ENCODE results near the gene FGF19.
A peak's percentile ranks its signal among the peaks of the same experiment; 100 is the strongest.
"Not testable (repeated sequence)": the region's sequence is repeated elsewhere in the genome, so short reads cannot be mapped to it uniquely, and the experiment has no call there.

Gene FGF19

GRCh38 chr11:69695581-69695980 is 8.2 kb downstream of the FGF19 start:
- DNase-seq, result no peak

GRCh38 chr11:69694781-69695180 is 9.0 kb downstream of the FGF19 start:
- DNase-seq, result no peak

GRCh38 chr11:69692422-69692821 is 11.4 kb downstream of the FGF19 start:
- DNase-seq, result no peak

DNA sequence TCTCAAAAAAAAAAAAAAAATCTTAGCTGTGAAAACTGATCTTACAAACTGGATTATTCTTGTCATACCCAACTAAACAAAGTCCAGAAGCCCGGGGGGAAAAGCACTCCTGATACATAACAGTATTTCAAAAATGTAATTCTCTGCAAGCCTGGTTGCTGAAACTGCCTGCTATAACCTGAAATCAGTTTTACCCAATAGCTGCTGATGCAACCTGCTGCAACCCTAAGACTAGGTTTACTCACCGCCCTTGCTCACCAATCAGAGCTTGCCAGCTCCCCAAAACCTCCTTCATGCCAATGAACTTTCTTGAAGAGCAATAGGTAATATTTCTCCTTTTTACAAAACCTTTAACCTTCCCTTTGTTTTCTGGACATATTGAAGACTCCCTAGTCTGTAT is 12.4 kb downstream of the FGF19 start:
- DNase-seq, result no peak

DNA sequence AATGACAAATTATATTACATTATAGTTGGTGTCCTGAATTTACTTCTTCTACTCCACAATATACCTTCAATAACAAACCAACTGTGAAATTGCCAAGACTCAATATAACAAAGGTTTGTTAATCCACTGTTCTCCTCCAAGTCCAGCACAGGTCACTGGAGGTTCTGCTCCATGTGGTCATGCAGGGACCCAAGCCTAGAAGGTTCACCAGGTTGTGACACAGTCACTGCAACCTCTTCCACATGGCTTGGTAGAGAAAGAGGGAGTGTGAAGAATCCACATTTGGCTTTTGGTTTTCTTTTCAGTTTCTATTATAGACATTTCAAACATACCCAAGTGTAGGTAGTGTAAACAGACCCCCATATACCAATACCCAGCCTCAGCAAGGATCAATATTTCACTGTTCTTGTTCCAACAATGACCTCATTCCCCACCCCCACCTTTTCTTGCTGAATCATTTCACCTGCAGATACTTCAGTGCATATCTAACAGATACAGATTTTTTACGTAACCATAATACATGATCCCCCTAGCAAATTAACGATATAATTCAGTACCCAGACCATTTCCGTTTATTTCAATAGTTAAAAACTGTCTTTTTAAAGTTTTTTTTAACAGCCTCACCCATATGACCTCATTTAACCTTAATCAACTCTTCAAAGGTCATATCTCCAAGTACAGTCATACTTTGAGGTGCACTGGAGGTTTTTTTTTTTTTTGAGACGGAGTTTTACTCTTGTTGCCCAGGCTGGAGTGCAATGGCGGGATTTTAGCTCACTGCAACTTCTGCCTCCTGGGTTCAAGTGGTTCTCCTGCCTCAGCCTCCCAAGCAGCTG is 14.1 kb downstream of the FGF19 start:
- no peak for DNase-seq

DNA sequence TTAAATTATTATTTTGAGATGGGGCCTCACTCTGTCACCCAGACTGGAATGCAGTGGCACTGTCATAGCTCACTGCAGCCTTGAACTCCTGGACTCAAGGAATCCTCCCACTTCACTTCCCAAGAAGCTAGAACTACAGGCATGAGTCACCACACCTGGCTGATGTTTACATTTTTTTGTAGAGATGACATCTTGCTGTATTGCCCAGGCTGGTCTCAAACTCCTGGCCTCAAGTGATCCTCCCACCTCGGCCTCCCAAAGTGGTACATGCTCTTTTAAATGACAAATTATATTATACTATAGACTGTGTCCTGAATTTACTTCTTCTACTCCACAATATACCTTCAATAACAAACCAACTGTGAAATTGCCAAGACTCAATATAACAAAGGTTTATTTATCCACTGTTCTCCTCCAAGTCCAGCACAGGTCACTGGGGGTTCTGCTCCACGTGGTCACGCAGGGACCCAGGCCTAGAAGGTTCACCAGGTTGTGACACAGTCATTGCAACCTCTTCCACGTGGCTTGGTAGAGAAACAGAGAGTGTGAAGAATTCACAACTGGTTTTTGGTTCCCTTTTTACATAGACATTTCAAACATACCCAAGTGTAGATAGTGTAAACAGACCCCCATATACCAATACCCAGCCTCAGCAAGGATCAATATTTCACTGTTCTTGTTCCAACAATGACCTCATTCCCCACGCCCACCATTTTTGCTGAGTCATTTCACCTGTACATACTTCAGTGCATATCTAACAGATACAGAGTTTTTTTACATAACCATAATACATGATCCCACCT is 15.7 kb downstream of the FGF19 start:
- not testable (repeated sequence) for DNase-seq

DNA sequence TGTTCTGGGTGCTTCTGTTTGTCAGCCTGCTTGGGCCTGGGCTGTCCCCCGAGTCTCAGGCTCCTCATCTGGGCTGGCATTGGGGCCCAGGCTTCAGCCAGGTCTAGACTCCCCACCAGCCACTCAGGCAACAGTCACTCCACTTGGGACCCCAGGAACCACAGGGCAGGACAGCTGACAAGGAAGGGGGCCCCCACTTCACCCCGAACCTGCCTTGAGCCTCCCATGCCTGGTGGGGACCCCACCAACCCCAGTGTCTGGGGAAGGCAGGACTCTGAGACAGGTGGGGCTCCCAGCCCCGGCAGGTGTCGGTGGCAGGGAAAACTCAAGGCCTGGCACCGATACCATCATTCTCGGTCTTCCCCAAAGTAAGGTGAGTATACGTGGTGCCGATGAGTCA is 17.0 kb downstream of the FGF19 start:
- no peak for DNase-seq

DNA sequence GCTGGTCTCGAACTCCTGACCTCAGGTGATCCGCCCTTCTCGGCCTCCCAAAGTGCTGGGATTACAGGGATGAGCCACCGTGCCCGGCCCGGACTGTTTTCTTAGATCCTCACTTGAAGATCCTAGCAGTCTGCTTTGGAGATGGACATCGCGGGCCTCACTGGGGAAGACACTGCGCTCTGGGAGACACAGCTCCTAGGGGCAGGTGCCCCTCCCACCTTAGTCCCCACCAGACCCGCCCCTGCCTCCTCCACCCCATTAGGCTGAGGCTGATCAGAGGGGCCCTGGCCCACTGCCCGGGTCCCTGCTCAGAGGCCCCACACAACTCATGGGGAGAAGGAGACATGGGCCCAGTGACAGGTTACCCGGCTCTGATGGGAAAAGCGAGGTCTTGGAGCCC is 17.4 kb downstream of the FGF19 start:
- no peak for DNase-seq

DNA sequence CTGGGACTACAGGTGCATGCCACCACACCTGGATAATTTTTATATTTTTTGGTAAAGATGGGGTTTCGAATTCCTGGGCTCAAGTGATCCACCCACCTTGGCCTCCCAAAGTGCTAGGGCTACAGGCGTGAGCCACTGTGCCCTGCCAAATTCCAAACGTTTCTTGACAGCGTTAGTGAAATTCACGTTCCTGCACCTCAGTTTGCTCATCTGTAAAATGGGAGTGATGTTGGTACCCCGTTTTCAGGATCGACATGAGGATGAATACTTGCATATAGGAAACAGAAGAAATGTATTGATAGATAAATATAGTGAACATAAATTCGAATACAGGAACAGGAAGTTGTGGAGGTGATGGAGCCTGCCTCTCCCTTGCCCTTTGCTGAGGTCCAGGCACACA is 18.5 kb downstream of the FGF19 start:
- no peak for DNase-seq

DNA sequence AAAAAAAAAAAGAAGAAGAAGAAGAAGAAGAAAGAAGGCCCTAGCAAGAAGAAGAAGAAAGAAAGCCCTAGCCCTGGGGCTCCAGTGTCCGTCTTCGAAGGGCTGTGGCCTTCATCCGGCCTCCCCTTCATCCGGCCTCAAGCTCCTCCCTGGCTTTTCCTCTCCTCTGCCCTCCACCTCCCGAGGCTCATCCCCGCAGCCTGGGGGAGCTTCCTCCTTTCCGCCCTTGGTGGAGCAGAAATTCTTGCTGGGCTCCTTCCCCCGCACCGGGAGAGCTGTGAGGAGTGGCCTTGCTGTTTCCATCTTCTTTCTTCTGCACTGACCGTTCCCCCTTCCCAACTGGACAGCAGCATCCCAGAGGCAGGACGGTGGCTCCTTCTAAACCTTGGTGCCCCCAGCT is 19.2 kb downstream of the FGF19 start:
- no peak for DNase-seq

DNA sequence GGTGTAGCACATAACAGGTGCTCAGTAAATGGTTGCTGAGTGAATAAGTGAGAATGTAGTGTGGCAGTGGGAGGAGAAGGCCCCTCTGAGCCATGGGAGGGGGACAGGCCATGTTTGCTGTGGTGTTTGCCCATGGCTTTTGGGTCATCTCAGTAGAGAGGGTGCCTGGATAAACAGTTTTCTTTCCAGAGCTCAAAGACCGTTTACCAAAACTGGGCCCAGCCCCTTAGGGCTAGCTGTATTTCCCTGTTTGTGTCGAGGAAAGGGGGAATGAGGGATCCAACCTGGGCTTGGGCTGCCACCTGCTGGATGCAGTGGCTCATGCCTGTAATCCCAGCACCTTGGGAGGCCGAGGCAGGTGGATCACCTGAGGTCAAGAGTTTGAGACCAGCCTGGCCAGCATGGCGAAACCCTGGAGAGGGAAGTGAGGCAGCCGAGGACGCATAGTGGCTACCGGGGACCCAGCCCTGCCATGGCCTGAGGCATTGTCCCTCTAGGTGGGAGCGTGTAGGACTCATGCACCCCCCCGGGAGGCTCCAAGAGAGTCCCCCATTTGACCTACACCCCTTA is 20.0 kb downstream of the FGF19 start:
- DNase-seq, result no peak

- no peak for DNase-seq
Observed at GRCh38 chr11:69682681-69683326, 21.0 kb downstream of the FGF19 start.

DNA sequence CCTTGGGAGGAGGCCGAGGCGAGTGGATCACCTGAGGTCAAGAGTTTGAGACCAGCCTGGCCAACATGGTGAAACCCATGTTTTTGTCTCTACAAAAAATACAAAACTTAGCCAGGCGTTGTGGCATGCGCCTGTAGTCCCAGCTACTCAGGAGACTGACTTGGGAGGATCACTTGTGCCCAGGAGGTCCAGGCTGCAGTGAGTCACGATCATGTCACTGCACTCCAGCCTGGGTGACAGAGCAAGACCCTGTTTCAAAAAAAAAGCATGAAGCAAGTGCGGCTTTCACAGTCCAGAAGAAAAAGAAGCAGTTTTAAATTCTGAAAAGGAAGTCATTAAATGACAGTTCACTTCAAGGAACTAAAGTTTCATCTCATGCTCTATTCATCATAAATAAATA is 21.6 kb downstream of the FGF19 start:
- no peak for DNase-seq

DNA sequence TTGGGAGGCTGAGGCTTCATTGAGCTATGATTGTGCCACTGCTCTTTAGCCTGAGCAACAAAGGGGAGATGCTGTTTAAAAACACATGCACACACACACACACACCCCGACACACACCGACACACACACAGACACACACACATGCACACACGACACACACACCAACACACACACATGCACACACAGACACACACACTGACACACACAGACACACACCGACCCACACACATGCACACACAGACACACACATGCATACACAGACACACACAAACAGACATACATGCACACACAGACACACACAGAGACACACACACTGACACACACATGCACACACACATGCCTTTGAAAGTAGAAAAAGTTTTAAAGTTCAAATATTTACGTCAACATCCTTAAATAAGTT is 23.1 kb downstream of the FGF19 start:
- no peak for DNase-seq

GRCh38 chr11:69677749-69678148 is 26.1 kb downstream of the FGF19 start:
- no peak for DNase-seq

- peak; percentile 22 to 80 for DNase-seq
Observed at GRCh38 chr11:69674886-69675714, 28.7 kb downstream of the FGF19 start, which contains the start of gene LTO1. TSS of gene LTO1 (minus strand) at chr11:69675353. CDS start at chr11:69675239, 114 bp downstream.

DNA sequence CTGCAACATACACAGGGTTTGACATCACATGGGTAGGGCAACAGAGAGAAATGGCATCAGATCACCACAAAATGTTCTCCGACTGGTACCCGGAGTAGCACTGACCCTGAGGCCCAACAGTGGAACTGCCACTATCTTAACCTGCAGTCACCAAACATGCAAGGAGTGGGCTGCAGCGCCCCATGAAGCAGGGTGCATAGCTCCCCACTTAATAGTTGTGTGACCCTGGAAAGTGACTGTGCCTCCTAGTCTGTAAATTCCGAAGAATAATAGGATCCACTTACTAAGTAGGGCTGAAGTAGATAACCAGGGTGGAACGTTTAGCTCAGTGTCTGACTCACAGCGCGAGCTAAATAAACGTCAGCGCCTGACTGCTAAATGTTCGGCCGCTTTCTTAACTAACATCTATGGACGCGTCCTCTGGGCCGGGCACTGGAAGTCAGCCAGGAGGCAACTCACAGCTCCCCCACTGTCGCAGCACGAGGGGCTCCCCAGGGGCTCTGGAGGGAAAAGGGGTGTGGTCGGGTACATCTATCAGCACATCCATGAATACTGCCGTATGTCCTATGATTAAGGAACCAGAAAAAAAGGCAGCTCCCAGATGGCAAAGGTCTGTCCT is 29.4 kb downstream of the FGF19 start:
- no peak for DNase-seq

DNA sequence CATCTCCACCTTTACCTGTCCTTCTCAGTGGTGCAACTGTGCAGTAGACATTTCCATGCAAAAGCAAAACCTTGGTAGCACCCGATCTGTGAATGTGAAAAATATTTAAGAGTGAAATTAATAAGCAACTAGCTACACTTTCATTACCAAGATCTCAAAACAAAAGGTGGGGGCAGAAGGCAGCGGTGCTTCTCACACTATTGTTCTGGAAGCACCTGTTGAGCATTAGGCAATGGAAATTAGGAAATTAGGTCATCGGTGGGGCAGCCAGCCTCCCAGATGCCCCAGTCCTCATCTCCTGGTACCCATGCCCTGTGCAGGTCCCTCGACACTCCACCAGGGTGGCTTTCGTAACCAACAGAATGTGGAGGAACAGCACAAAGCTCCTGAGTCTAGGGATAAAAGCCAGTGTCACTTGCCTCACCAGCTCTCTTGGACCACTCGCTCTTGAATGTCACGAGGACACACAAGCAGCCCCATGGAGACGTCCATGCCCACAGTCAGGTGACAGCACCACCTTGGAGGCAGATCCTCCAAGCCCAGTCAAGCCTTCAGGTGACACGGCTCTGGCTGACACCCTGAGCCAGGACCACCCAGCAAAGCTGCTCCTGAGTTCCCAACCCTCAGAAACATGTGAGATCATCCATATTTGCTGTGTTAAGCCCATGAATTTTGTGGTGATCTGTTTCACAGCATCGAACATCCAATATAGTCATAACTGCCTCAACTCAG is 31.9 kb downstream of the FGF19 start:
- no peak for DNase-seq

DNA sequence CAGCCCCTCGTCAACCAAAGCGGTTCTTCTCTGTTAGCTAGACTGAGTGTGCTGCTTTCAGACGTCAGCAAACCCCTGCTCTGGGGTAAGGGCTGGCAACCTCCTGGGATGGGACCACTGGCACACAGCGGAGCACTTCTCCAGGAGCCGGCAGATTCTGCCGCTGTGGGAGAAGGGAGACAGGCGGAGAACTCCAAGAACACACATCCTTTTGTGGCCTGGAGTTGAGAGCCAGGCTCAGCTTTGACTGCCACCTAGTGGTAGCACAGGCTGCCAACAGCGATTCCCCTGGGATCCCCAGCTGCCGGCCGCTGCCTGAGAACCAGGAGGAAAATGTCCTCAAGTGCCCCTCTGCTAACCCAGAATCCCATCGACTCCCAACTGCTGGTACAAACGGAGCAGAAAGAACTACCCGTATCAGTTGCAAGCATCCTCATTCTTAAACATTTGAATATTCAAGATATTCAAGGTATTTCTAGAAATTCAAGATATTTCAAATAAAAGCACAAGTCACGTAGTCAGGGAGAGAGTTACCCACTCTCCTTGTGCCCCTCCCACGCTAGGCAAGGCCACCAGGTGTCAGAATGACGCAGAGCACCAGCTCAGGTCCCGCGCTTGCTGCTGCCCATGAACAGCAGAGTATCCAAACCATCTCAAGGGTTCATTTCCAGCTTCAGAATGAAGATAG is 33.5 kb downstream of the FGF19 start:
- no peak for DNase-seq

- DNase-seq, result no peak
Observed at GRCh38 chr11:69669486-69669885, 34.3 kb downstream of the FGF19 start.

All from cerebellar nuclear complex (tissue), 1 donor.